Keratinocyte (primary cell): ENCODE measurements around the gene TADA2B. TPM values are rescaled to one million over a fixed set of nuclear protein-coding genes. Genes with fewer than 3 reads are reported as not detected.

Source experiments
- DNase-seq: peaks from one replicate; pipeline ENCODE4 v3.0.0-alpha.2; 2011; ENCODE audit warnings: low read depth, missing footprints, low spot score
- FAIRE-seq: peaks from 2 replicates; lab custom pipeline; 2011; peaks lifted over from hg19 to GRCh38; lab: Jason Lieb, UNC
- H2AFZ ChIP-seq: 2 replicates; pipeline ENCODE4 v1.6.0; 2012; ENCODE audit warnings: low read length, control low read depth, inconsistent platforms; ENCODE audit not compliant: control insufficient read depth
- H3K27ac ChIP-seq: 2 replicates; pipeline ENCODE4 v1.5.1; 2011; ENCODE audit warnings: low read length; ENCODE audit not compliant: control insufficient read depth, insufficient read depth
- H3K27me3 ChIP-seq: 3 replicates; pipeline ENCODE4 v1.6.0; 2011; ENCODE audit warnings: low read length; ENCODE audit not compliant: control insufficient read depth, insufficient read depth; ENCODE audit errors: extremely low read depth
- H3K36me3 ChIP-seq, 2 experiments: 2 replicates in 1 of 2; 3 replicates in 1 of 2; pipeline ENCODE4 v1.5.1; 2011; ENCODE audit warnings: low read length in 2 of 2, mild to moderate bottlenecking in 1 of 2; ENCODE audit not compliant: control insufficient read depth in 2 of 2, insufficient read depth in 2 of 2; ENCODE audit errors: extremely low read depth in 1 of 2
- H3K4me1 ChIP-seq: 3 replicates; pipeline ENCODE4 v1.5.1; 2011; ENCODE audit warnings: low read length; ENCODE audit not compliant: control insufficient read depth, insufficient read depth; ENCODE audit errors: extremely low read depth
- H3K4me2 ChIP-seq: 3 replicates; pipeline ENCODE4 v1.6.0; 2011; ENCODE audit warnings: low read depth, low read length; ENCODE audit not compliant: control insufficient read depth, insufficient read depth; ENCODE audit errors: extremely low read depth
- H3K4me3 ChIP-seq, 3 experiments: fragments of 200-600 bp in 1 of 3; sonication (generic) in 1 of 3; 2 replicates in 2 of 3; 3 replicates in 1 of 3; pipeline ENCODE4 v1.5.1; 2011 to 2016; ENCODE audit warnings: low read length in 3 of 3, mild to moderate bottlenecking in 3 of 3, control low read depth in 2 of 3, inconsistent platforms in 1 of 3, low read depth in 1 of 3, mixed read lengths in 1 of 3, mixed run types in 1 of 3, moderate library complexity in 1 of 3; ENCODE audit not compliant: control insufficient read depth in 2 of 3, insufficient read depth in 2 of 3; ENCODE audit errors: extremely low read depth in 1 of 3
- H3K79me2 ChIP-seq: 2 replicates; pipeline ENCODE4 v1.6.0; 2012; ENCODE audit warnings: low read length; ENCODE audit not compliant: control insufficient read depth, insufficient read depth
- H3K9ac ChIP-seq: 3 replicates; pipeline ENCODE4 v1.6.0; 2011; ENCODE audit warnings: low read length; ENCODE audit not compliant: control insufficient read depth, insufficient read depth; ENCODE audit errors: extremely low read depth
- H3K9me1 ChIP-seq: 3 replicates; pipeline ENCODE4 v1.6.0; 2011; ENCODE audit warnings: low read length; ENCODE audit not compliant: control insufficient read depth, insufficient read depth; ENCODE audit errors: extremely low read depth
- H3K9me3 ChIP-seq: 2 replicates; pipeline ENCODE4 v1.5.1; 2012; ENCODE audit warnings: low read depth, low read length; ENCODE audit not compliant: control insufficient read depth
- H4K20me1 ChIP-seq: 3 replicates; pipeline ENCODE4 v1.6.0; 2011; ENCODE audit warnings: low read length; ENCODE audit not compliant: control insufficient read depth, insufficient read depth; ENCODE audit errors: extremely low read depth
- EZH2 ChIP-seq: IDR thresholded peaks from one replicate; pipeline ENCODE4 v1.6.1; 2012; ENCODE audit warnings: inconsistent platforms, mild to moderate bottlenecking, low read length, moderate library complexity
- dilution Hi-C: fragments of 300-500 bp; cut with MboI; formaldehyde crosslinking; loops from one replicate; pipeline ENCODE4 v1.7.0; 2020; ENCODE audit warnings: low sequenced_read_pairs; ENCODE audit not compliant: extremely low pct_ligation_motif_present
- polyA plus RNA-seq, 5 experiments: library from polyadenylated mRNA; depleted of rRNA in 3 of 5; stranded (reverse) in 3 of 5; stranded (forward) in 1 of 5; unstranded in 1 of 5; fragments of >200 nt; gene quantifications; 1 replicate in 1 of 5; 2 replicates in 3 of 5; 3 replicates in 1 of 5; pipeline versions ENCODE4 v1.2.1 to v1.2.3, GENCODE V29; 2011 to 2012; ENCODE audit warnings: missing spikeins in 2 of 5, low read depth in 1 of 5, low replicate concordance in 1 of 5
- TF ChIP-seq, protein P1 (sequence below), 3 experiments: IDR thresholded peaks in 1 of 3; conservative IDR thresholded peaks in 1 of 3; optimal IDR thresholded peaks in 1 of 3; 2 replicates in 2 of 3; 3 replicates in 1 of 3; pipeline versions ENCODE3 to v1.5.1; 2011; ENCODE audit warnings: low read length in 3 of 3, mild to moderate bottlenecking in 3 of 3, moderate library complexity in 2 of 3, control low read depth in 1 of 3, inconsistent platforms in 1 of 3; ENCODE audit not compliant: insufficient read depth in 2 of 3; ENCODE audit errors: extremely low read depth in 1 of 3

The TADA2B gene
- polyA plus RNA-seq, 1 donor (not counting 4 experiments of a cell fraction or from before 2014, with no cell fraction given), result 5.3 TPM

DNA sequence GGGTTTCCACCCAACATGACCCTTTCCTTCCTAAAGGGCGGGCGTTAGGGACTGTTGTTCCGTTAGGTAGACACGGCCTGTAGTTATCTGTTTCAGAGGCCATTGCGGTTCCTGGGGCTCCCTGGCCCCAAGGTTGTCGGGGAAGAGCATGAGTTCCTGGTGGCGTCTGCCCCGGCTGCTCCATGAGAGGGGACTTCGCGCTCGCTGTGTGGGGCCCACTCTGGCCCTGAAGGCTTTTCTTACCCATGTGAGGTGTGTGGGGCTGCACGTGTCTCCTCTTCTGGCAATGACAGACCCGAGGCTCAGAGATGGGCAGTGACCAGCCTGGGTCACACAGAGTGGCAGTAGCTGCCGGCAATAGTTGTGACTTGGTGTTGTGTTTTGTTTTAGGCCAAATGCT, 9.1 kb downstream of the TADA2B start:
- TF ChIP-seq, protein P1, sequence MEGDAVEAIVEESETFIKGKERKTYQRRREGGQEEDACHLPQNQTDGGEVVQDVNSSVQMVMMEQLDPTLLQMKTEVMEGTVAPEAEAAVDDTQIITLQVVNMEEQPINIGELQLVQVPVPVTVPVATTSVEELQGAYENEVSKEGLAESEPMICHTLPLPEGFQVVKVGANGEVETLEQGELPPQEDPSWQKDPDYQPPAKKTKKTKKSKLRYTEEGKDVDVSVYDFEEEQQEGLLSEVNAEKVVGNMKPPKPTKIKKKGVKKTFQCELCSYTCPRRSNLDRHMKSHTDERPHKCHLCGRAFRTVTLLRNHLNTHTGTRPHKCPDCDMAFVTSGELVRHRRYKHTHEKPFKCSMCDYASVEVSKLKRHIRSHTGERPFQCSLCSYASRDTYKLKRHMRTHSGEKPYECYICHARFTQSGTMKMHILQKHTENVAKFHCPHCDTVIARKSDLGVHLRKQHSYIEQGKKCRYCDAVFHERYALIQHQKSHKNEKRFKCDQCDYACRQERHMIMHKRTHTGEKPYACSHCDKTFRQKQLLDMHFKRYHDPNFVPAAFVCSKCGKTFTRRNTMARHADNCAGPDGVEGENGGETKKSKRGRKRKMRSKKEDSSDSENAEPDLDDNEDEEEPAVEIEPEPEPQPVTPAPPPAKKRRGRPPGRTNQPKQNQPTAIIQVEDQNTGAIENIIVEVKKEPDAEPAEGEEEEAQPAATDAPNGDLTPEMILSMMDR (optimal IDR thresholded peaks at IDR 0.05 in 1 of 3, IDR thresholded peaks at IDR 0.05 in 1 of 3, conservative IDR thresholded peaks at IDR 0.05 in 1 of 3; ENCODE audit: extremely low read depth in 1 of 3, insufficient read depth in 2 of 3, low read length in 3 of 3), result no peak
- TF ChIP-seq EZH2, result no peak
- Histone ChIP-seq H3K27me3 (no peaks in the 10 kb centered on the region), H3K4me3 (no peak overlapping the region), H3K9me1 (peaks cover 2% of the 10 kb centered on the region), H3K9ac (no peak overlapping the region), H3K9me3 (no peaks in the 10 kb centered on the region), H3K4me2 (no peak overlapping the region), H3K79me2 (peaks cover 42% of the 10 kb centered on the region), H2AFZ (no peak overlapping the region), H3K36me3 (peaks cover 12 to 24% of the 10 kb centered on the region in 2 experiments), H3K27ac (no peak overlapping the region), H4K20me1 (no peaks in the 10 kb centered on the region), H3K4me1 (no peaks in the 10 kb centered on the region)
- no peak for DNase-seq
- dilution Hi-C loops, result no loop called here
- FAIRE-seq, result no peak

DNA sequence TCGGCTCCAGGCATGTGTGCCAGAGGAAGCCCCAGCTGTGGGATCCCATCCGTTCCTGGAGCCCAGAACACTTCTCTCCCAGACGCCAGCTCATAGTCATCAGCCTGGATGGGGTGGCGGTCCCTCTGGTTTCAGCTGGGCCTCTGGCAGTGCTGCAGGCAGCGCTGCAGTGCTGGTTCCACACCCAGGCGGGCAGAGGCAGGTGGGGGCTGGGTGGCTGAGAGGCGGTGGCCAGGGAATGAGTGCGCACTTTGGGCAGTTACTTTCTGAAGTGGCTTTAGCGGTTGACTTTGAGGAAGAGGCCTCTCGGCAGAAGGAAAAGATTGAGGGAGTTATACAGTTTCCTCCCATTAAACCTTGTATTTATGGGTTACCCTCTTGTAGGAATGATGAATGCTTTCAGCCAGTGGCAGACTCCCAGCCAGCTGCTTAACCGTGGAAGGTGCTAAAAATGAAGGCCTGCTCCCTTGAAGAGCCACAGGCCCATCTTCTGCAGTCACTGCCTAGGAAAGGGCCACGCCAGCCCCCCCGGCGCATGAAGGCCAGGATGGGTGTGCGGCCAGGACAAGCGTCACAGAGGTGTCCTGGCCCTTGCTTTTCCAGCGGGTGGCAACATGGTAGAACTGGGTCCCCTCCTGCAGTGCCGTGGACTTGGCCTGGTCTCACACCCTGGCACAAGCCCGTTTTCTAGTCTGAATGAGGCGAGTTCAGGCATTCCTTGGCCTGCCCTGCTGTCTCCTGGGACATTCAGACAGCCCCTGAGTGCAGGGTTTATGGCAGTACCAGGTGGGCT, 9.9 kb downstream of the TADA2B start:
- Histone ChIP-seq H3K27me3 (no peaks in the 10 kb centered on the region), H3K27ac (no peak overlapping the region), H3K4me2 (no peak overlapping the region), H4K20me1 (no peaks in the 10 kb centered on the region), H3K4me3 (no peak overlapping the region), H3K36me3 (peaks cover 12 to 24% of the 10 kb centered on the region in 2 experiments), H3K9ac (no peak overlapping the region), H3K9me1 (peaks cover 2% of the 10 kb centered on the region), H3K79me2 (peaks cover 34% of the 10 kb centered on the region), H3K4me1 (no peaks in the 10 kb centered on the region), H3K9me3 (no peaks in the 10 kb centered on the region), H2AFZ (no peak overlapping the region)
- DNase-seq (no peak), FAIRE-seq (no peak)
- no peak for TF ChIP-seq EZH2
- TF ChIP-seq, protein P1 (optimal IDR thresholded peaks at IDR 0.05 in 1 of 3, IDR thresholded peaks at IDR 0.05 in 1 of 3, conservative IDR thresholded peaks at IDR 0.05 in 1 of 3; ENCODE audit: extremely low read depth in 1 of 3, insufficient read depth in 2 of 3, low read length in 3 of 3), result no peak
- dilution Hi-C loops, result no loop called here
